ENCODE measurements around the gene LCOR.

The LCOR gene

GRCh38 chr10:96978621-96979154 lies 146.6 kb downstream of the LCOR start:
- H3K27ac ChIP-seq = no peak overlapping the region
- TF ChIP-seq ZFX (IDR thresholded peaks at IDR 0.05) = no peak
- no peak for TF ChIP-seq CTCF (conservative IDR thresholded peaks at IDR 0.05)

- TF ChIP-seq CTCF (conservative IDR thresholded peaks at IDR 0.05) (no peak), ZFX (IDR thresholded peaks at IDR 0.05) (no peak)
- no peak overlapping the region for H3K27ac ChIP-seq
These were observed 150.2 kb downstream of the LCOR start for GRCh38 chr10:96982149-96982930.

GRCh38 chr10:96984541-96985131 lies 152.5 kb downstream of the LCOR start:
- TF ChIP-seq ZFX (IDR thresholded peaks at IDR 0.05) = no peak
- no peak for TF ChIP-seq CTCF (conservative IDR thresholded peaks at IDR 0.05)
- no peak overlapping the region for H3K27ac ChIP-seq

GRCh38 chr10:96986200-96986856 lies 154.2 kb downstream of the LCOR start:
- H3K27ac ChIP-seq = no peak overlapping the region
- TF ChIP-seq ZFX (IDR thresholded peaks at IDR 0.05) (no peak), CTCF (conservative IDR thresholded peaks at IDR 0.05) (no peak)

- TF ChIP-seq CTCF (conservative IDR thresholded peaks at IDR 0.05) = no peak
- TF ChIP-seq ZFX (IDR thresholded peaks at IDR 0.05) = no peak
- no peak overlapping the region for H3K27ac ChIP-seq
These were observed 155.2 kb downstream of the LCOR start for GRCh38 chr10:96987141-96987841.

GRCh38 chr10:96987842-96988175 lies 155.7 kb downstream of the LCOR start:
- no peak overlapping the region for H3K27ac ChIP-seq
- TF ChIP-seq CTCF (conservative IDR thresholded peaks at IDR 0.05) (no peak), ZFX (IDR thresholded peaks at IDR 0.05) (no peak)
